NB4 (cell line): ENCODE measurements around the gene CAMK2G.
A peak's percentile ranks its signal among the peaks of the same experiment; 100 is the strongest.

ENCODE experiments used
- DNase-seq: peaks from one replicate; pipeline ENCODE4 v3.0.0; 2010; ENCODE audit warnings: low read depth
- H3K4me3 ChIP-seq: one replicate; pipeline ENCODE4 v1.5.1; 2011; ENCODE audit warnings: mild to moderate bottlenecking, low read depth, low read length, moderate library complexity
- CTCF ChIP-seq: IDR thresholded peaks from one replicate; pipeline ENCODE4 v1.5.1; 2012; ENCODE audit warnings: low read depth, low read length
- MAX ChIP-seq: IDR thresholded peaks from 2 replicates; pipeline ENCODE4 v1.6.1; 2011; ENCODE audit warnings: low read depth, low read length
- MYC ChIP-seq: IDR thresholded peaks from 2 replicates; pipeline ENCODE4 v1.6.1; 2011; ENCODE audit warnings: low read depth, low read length
- POLR2A ChIP-seq: IDR thresholded peaks from 2 replicates; pipeline ENCODE4 v1.6.1; 2011; ENCODE audit warnings: mild to moderate bottlenecking; ENCODE audit not compliant: insufficient read length; ENCODE audit errors: extremely low read depth

Gene CAMK2G

GRCh38 chr10:73875139-73875475 lies 752 bp upstream of the CAMK2G start:
- H3K4me3 ChIP-seq: peak overlapping the region; percentile 65
- DNase-seq: no peak
- TF ChIP-seq POLR2A: no peak
- TF ChIP-seq CTCF: no peak
- no peak for TF ChIP-seq MAX
- TF ChIP-seq MYC: no peak

- peak; percentile 39 for DNase-seq
- H3K4me3 ChIP-seq: peak overlapping the region; percentile 47
- TF ChIP-seq CTCF (no peak), MYC (no peak), MAX (no peak), POLR2A (no peak)
These were observed 528 bp downstream of the CAMK2G start for GRCh38 chr10:73873838-73874215.

GRCh38 chr10:73873142-73873837 lies 1.1 kb downstream of the CAMK2G start:
- TF ChIP-seq CTCF (no peak), MAX (no peak), POLR2A (no peak), MYC (no peak)
- peak overlapping the region; percentile 52 for H3K4me3 ChIP-seq
- DNase-seq: no peak

- DNase-seq: no peak
- no peak overlapping the region for H3K4me3 ChIP-seq
- TF ChIP-seq POLR2A (no peak), MAX (no peak), CTCF (no peak)
These were observed 2.1 kb downstream of the CAMK2G start for GRCh38 chr10:73872190-73872710.

GRCh38 chr10:73871295-73872189 lies 2.8 kb downstream of the CAMK2G start:
- no peak for DNase-seq
- no peak overlapping the region for H3K4me3 ChIP-seq
- TF ChIP-seq MYC: no peak
- TF ChIP-seq MAX: no peak
- TF ChIP-seq POLR2A: no peak
- no peak for TF ChIP-seq CTCF
